PFSK-1 (cell line): ENCODE results near the gene GPC6.

Experiments used
- FOXP2 ChIP-seq: optimal IDR thresholded peaks from 2 replicates; pipeline ENCODE3; 2011; ENCODE audit warnings: borderline replicate concordance, control low read depth, inconsistent platforms; ENCODE audit not compliant: insufficient read depth; ENCODE audit errors: extremely low read length, extremely low read depth
- POLR2AphosphoS5 ChIP-seq: IDR thresholded peaks from 2 replicates; pipeline ENCODE4 v1.6.1; 2012; ENCODE audit warnings: low read depth, mild to moderate bottlenecking, control low read depth, low read length, moderate library complexity
- SIN3A ChIP-seq: IDR thresholded peaks from 2 replicates; pipeline ENCODE4 v1.6.1; 2012; ENCODE audit warnings: mild to moderate bottlenecking, low read length, moderate library complexity, borderline replicate concordance; ENCODE audit not compliant: insufficient read depth
- TAF1 ChIP-seq: IDR thresholded peaks from 2 replicates; pipeline ENCODE4 v1.6.1; 2012; ENCODE audit warnings: low read length, control low read depth, borderline replicate concordance; ENCODE audit not compliant: insufficient read depth
- TF ChIP-seq, protein P1 (sequence below), 2 experiments: IDR thresholded peaks; 2 replicates each; pipeline versions ENCODE4 v1.6.1 to v1.8.0; 2011 to 2012; ENCODE audit warnings: low read depth in 2 of 2, low read length in 2 of 2, control low read depth in 1 of 2, inconsistent platforms in 1 of 2, mild to moderate bottlenecking in 1 of 2, moderate library complexity in 1 of 2; ENCODE audit not compliant: insufficient read depth in 1 of 2

DNA sequence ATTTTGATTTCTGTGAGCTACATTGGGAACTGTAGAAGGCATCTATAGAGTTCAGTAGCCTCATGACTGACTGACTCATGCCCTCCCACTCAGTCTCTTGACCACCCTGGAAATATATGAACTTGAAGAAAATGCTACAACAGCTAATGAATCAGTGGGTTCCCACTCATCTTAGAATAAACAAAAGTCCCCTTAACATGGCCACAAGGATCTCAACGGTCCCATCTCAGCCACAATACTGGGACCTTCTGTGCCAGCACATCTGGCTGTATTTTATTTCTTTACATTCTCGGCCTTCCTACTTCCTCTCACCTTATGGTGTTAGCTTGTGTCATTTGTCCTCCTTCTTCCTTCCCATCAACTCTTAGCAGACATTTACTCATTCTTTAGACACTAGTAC, 633.1 kb downstream of the GPC6 start:
- TF ChIP-seq POLR2AphosphoS5 (no peak), TAF1 (no peak), SIN3A (no peak), FOXP2 (no peak)
- TF ChIP-seq, protein P1, sequence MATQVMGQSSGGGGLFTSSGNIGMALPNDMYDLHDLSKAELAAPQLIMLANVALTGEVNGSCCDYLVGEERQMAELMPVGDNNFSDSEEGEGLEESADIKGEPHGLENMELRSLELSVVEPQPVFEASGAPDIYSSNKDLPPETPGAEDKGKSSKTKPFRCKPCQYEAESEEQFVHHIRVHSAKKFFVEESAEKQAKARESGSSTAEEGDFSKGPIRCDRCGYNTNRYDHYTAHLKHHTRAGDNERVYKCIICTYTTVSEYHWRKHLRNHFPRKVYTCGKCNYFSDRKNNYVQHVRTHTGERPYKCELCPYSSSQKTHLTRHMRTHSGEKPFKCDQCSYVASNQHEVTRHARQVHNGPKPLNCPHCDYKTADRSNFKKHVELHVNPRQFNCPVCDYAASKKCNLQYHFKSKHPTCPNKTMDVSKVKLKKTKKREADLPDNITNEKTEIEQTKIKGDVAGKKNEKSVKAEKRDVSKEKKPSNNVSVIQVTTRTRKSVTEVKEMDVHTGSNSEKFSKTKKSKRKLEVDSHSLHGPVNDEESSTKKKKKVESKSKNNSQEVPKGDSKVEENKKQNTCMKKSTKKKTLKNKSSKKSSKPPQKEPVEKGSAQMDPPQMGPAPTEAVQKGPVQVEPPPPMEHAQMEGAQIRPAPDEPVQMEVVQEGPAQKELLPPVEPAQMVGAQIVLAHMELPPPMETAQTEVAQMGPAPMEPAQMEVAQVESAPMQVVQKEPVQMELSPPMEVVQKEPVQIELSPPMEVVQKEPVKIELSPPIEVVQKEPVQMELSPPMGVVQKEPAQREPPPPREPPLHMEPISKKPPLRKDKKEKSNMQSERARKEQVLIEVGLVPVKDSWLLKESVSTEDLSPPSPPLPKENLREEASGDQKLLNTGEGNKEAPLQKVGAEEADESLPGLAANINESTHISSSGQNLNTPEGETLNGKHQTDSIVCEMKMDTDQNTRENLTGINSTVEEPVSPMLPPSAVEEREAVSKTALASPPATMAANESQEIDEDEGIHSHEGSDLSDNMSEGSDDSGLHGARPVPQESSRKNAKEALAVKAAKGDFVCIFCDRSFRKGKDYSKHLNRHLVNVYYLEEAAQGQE (IDR thresholded peaks at IDR 0.05; ENCODE audit: insufficient read depth in 1 of 2, low read depth in 2 of 2, low read length in 2 of 2), result no peak
